ENCODE results near the gene LRP8. TPM values are rescaled to one million over a fixed set of nuclear protein-coding genes. Genes with fewer than 3 reads are reported as not detected.

Gene LRP8
- total and polyA plus RNA-seq, 7 donors: 0.17 to 2.4 (median 0.94) TPM

- Histone ChIP-seq H3K4me3 (no peak overlapping the region), H3K36me3 (ENCODE audit: insufficient read depth in 1 of 2, low read depth in 1 of 2) (no peaks in the 10 kb centered on the region), H3K4me1 (peaks cover 4% of the 10 kb centered on the region), H3K9me3 (no peaks in the 10 kb centered on the region), H3K27ac (no peak overlapping the region), H3K27me3 (ENCODE audit: insufficient read depth in 3 of 3, low read length in 2 of 3) (no peaks in the 10 kb centered on the region)
- DNase-seq: peak in 1 of 2 donors; percentile 22
- no peak for TF ChIP-seq CTCF (IDR thresholded peaks at IDR 0.05)
- 81 to 83% (median 83%) methylated on average over 10 of the region's 10 CpGs for whole genome bisulfite sequencing, 3 donors
- intact Hi-C loops (cut with DNase I): no loop called here
- ATAC-seq: no peak
Measured at GRCh38 chr1:53315456-53316423, 12.1 kb downstream of the LRP8 start.

GRCh38 chr1:53315046-53315445 is 12.8 kb downstream of the LRP8 start:
- H3K9me3 ChIP-seq: no peaks in the 10 kb centered on the region
- H3K4me1 ChIP-seq: peaks cover 1% of the 10 kb centered on the region
- no peak for TF ChIP-seq CTCF (IDR thresholded peaks at IDR 0.05)
- no peak overlapping the region for H3K27ac ChIP-seq
- ATAC-seq (no peak), DNase-seq (peak in 1 of 2 donors; percentile 4)
- WGBS, 3 donors: 94 to 98% (median 94%) methylated on average over 3 of the region's 3 CpGs
- H3K4me3 ChIP-seq: no peak overlapping the region
- intact Hi-C loops (cut with DNase I): no loop called here
- no peaks in the 10 kb centered on the region for H3K36me3 ChIP-seq (ENCODE audit: insufficient read depth in 1 of 2, low read depth in 1 of 2)
- no peaks in the 10 kb centered on the region for H3K27me3 ChIP-seq (ENCODE audit: insufficient read depth in 3 of 3, low read length in 2 of 3)

GRCh38 chr1:53314606-53315005 is 13.3 kb downstream of the LRP8 start:
- intact Hi-C loops (cut with DNase I): no loop called here
- no peaks in the 10 kb centered on the region for H3K9me3 ChIP-seq
- no peak overlapping the region for H3K27ac ChIP-seq
- TF ChIP-seq CTCF (IDR thresholded peaks at IDR 0.05): no peak
- peak in 1 of 2 donors; percentile 26 for DNase-seq
- no peaks in the 10 kb centered on the region for H3K27me3 ChIP-seq (ENCODE audit: insufficient read depth in 3 of 3, low read length in 2 of 3)
- H3K36me3 ChIP-seq (ENCODE audit: insufficient read depth in 1 of 2, low read depth in 1 of 2): no peaks in the 10 kb centered on the region
- 92 to 97% (median 96%) methylated on average over 7 of the region's 7 CpGs for WGBS, 3 donors
- no peak overlapping the region for H3K4me3 ChIP-seq
- H3K4me1 ChIP-seq: no peaks in the 10 kb centered on the region
- ATAC-seq: no peak

- H3K36me3 ChIP-seq (ENCODE audit: insufficient read depth in 1 of 2, low read depth in 1 of 2): no peaks in the 10 kb centered on the region
- TF ChIP-seq CTCF (IDR thresholded peaks at IDR 0.05): no peak
- no peak overlapping the region for H3K4me3 ChIP-seq
- 86 to 95% (median 94%) methylated on average over 7 of the region's 7 CpGs for WGBS, 3 donors
- DNase-seq: peak in 1 of 2 donors; percentile 35
- H3K4me1 ChIP-seq: no peaks in the 10 kb centered on the region
- intact Hi-C loops (cut with DNase I): no loop called here
- H3K27me3 ChIP-seq (ENCODE audit: insufficient read depth in 3 of 3, low read length in 2 of 3): no peaks in the 10 kb centered on the region
- no peaks in the 10 kb centered on the region for H3K9me3 ChIP-seq
- no peak for ATAC-seq
- H3K27ac ChIP-seq: no peak overlapping the region
Measured at GRCh38 chr1:53314096-53314495, 13.8 kb downstream of the LRP8 start.

All from psoas muscle (tissue), 8 donors.